Measurements from ENCODE around the gene CPA5.

The CPA5 gene

DNA sequence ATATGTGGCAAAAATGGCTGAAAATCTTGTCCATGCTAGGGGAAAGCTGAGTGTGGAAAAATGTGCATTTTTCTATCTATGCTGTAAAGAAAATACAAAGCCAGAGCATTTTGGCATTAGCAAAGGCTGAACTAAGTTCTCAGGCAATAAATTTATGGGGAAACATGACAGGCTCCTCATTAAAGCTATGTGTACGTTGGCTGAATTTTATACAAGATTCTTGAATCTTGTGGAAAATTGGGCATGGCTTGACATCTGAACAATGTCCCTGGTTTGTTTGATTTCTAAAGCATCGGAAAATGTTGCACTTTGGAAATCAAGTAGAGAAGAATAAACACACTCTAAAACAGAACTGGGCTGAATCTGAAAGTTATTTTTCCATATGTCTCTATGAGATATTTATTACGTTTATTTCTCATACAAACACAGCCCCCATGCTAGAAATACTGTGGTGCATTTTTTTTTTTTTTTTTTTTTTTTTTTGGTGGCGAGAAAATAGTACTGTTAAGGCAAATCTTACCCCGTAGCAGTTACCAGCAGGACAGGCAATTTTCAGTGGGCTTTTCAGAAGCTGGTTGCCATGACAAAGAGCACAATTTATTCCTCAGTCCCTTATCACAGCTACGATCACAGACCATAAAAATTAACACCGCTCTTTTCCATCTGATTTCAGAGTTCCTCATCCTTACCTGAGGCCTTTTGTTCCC is 52.6 kb downstream of the CPA5 start:
- DNase-seq (ENCODE audit: low read depth in 2 of 2) = no peak

DNA sequence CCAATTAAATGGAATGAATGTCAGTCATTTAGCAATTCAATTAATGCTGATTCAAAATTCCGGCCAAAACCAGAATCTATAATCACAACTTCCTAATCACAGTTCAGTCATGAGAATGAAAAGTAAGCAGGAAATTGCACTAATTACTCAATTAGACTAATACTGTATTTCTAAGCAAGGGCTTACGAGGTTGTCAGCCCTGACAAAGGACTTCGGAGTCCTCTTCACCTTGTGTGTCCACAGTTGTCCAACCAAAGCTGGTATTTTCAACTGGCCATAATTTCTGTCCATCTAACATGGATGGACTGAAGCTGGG is 53.1 kb downstream of the CPA5 start:
- no peak for DNase-seq (ENCODE audit: low read depth in 2 of 2)

DNA sequence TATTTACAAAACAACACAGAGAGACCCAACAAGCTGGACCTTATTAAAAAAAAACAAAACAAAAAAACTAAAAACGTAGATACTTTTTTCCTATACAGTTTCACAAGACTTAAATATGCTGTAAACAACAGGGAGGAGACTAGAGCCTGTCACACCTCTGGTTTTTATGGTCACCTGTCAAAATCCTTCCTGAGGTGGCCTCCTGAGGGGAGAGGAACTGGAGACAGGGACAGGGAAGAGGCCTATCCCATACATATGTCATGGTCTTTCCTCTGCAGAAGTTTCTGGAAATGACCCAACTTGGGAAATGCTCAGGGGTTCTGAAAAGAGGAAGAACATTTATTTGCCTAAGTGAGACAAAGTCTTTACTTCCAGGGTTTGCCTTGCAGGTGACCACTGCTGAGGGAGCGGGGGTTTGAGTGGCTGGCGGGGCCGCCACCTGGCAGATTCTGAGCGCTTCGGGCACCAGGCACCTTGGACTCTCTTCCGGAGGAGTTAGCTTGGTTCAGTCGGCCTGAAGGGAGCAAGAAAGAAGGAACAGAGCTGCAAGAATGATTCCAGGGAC is 54.0 kb downstream of the CPA5 start:
- no peak for DNase-seq (ENCODE audit: low read depth in 2 of 2)

DNA sequence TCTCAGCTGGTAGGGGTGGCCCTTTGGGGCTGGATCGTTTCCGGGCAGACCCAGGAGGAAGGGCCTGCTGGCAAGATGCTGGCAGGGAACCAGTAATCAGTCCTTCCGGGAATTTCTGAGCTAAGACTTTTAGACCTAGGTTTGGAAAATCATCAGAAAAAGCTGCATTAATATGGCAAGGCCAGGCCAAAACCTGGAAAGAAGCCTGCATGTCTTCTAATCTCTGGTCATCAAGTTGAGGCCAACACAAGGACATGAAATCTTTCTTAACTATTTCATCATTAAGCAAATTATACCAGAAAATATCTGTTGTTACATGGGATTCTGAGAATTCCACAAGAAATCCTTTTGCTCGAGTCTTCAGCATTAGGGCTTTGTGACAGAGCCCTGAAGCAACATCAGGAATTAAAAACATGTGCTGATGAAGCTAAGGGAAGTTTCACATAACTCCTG is 55.5 kb downstream of the CPA5 start:
- DNase-seq (ENCODE audit: low read depth in 2 of 2) = no peak

DNA sequence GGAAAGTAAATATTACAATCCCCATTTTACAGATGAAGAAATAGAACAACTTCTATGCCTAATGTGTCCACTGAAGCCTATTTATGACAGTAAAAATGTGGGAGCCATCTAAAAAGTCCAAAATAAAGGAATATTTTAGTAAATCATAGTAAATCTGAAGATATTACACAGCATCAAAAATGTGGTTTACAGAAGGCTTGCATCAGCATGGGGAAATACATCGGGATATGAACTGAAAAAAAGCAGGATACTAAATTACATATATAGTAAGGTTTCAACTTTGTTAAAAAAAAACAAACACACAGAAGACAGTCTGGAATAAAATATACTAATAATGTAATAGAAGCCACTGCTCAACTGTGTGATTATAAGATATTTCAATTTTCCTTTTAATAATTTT is 56.5 kb downstream of the CPA5 start:
- DNase-seq (ENCODE audit: low read depth in 2 of 2) = no peak

DNA sequence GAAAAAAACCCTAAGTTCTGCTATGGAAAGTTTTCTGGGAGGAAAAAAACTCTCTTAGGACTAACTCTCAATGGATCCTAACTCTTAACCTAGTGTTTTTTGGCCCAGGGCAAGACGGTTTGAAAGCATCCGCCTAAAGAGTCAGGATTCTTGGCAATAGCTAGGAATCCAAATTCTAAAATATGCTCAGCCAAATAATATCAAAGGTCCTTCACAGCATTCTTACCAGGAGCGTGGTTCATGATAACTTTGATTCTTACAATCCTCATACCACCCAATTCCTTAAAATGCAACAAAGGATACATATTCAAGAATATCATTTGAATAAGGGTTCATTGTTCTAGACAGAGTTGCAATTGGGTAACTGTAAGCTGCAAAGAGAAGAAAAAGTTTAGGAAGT is 57.0 kb downstream of the CPA5 start:
- no peak for DNase-seq (ENCODE audit: low read depth in 2 of 2)

DNA sequence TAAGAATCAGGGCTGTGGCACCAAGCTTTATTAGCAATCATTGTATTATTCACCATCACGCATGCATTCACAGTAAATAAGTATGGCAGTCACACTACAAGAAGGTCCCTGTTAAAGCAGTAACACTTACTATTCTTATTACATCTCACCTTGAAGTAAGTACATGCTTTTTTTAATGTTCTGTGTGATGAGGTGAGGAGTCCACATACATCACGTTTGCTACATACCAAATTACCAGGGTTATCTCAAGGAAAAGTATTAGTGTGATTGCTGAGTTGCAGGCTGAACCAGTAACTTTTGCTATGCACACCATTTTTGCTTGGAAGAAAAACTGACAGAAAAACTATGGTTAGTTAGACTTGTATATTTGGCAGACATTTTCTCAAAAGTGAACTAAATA is 60.4 kb downstream of the CPA5 start:
- no peak for DNase-seq (ENCODE audit: low read depth in 2 of 2)

DNA sequence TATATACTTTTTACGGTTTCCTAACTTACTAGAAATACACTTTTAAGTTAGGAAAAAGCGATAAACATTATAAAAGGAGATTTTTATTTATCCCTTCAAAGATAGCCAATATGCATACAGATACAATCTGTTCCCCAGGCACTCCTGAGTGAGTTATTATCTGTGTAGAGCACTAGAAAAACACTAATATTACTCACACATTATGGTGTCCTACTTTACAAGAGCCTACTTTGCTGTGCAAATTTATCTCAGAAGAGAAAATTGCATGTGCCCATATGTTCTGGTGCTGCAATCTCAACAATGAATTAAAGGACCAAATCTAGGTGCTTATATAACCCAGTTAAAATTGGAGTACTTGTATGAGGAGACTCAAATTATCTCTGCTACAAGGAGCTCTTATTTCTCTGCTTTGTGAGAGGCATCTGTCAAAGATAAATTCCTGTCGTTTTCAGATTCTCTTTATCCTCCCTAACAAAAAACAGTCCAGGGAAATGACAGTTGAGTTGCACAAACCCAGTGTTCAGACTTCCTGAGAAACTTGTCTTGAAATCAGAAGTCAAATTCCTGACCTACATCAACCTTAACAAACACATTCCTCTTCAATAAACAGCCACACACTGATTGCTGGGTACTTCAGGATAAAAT is 64.6 kb downstream of the CPA5 start:
- no peak for DNase-seq (ENCODE audit: low read depth in 2 of 2)

DNA sequence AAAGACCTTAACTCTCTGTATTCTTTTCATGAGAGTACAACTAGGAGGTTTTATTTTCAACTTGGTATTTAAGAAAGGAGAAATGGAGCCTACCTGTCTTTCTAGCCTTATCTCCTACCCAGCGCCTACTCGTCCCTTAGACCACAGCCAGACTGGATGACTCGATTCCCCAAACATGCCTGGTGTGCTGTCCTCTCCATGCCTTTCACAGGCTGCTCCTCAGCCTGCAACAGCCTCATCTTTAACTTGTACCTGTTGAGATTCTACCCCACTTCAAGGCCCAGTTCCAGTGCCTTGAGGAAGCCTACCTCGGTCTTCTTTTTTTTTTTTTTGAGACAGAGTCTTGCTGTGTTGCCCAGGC is 65.1 kb downstream of the CPA5 start:
- no peak for DNase-seq (ENCODE audit: low read depth in 2 of 2)

DNA sequence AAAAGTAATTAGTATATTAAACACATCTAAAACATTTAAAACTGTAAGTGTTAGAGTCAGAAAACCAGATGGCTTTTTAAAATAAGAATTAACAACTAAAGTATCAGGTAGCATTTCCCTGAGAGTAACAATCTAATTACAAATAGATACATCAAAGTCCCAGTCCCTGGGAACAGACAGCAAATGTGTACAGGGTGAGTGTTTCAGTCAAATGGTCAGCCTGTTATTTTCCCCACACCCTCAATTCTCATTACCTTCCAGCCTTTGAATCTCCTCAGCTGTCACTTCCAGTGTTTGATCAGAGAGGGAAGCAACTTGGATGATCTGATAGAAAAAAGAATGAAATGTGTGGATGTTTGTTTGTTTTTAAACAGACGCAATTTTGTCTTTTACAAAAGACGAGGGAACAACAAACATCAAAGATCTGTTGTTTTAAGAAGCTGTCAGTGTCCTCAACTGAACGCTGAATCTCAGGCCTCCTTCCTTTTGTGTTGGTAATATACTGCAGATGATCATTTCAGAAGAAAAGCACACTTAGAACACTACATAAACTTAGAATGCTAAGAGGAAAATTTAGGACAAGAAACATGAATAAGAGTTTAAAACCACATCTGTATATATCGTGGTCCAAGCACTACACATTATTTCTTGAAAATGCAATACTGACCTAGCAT is 66.4 kb downstream of the CPA5 start:
- no peak for DNase-seq (ENCODE audit: low read depth in 2 of 2)

DNA sequence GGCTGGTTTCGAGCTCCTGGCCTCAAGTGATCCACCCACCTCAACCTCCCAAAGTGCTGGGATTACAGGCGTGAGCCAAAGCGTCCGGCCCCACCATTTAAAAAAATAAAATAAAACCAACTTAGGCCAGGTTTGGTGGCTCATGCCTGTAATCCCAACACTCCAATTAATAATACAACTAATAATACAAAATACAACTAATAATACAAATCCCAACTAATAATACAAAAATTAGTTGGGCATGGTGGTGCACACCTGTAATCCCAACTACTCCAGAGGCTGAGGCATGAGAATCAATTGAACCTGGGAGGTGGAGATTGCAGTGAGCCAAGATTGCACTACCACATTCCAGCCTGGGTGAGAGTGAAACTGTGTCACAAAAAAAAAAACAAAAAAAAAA is 68.6 kb downstream of the CPA5 start:
- DNase-seq (ENCODE audit: low read depth in 2 of 2) = no peak

DNA sequence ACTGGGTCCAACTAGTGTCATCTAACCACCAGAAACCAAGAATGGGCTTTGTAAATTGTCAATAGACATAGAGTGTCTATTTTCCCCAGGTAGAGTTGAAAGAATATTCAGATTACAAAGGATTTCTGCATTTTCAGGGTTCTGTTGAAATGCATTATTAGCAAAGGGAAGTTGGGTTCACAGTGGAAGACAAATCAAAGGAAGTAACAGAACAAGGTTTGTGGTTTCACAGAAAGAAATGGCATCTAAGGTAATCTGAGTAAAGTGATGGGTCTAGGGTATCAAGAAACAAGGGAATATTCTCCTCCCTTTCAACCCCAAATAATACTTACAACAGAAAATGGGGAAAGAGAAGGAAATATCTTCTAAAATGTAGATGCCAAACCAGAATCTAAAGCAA is 70.4 kb downstream of the CPA5 start:
- DNase-seq (ENCODE audit: low read depth in 2 of 2) = no peak

DNA sequence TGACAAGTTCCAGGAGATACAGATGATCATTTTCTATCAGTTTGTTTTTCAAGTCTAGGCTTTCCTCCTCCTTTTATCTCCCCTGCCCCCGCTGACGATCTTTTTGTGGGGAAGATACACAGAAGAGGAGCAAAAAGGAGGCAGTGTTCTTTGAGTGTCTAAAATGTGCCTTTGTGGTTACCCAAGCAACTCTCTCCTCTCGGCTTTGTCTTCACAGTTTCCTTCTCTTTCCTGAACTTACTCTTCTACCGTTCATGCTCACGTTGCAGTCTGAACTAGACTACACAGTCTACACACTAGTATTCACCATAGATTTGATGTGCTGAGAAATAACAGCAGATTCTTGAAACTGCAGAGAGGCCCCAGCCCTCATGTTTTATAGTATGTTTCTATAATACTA is 72.6 kb downstream of the CPA5 start:
- DNase-seq (ENCODE audit: low read depth in 2 of 2) = no peak

DNA sequence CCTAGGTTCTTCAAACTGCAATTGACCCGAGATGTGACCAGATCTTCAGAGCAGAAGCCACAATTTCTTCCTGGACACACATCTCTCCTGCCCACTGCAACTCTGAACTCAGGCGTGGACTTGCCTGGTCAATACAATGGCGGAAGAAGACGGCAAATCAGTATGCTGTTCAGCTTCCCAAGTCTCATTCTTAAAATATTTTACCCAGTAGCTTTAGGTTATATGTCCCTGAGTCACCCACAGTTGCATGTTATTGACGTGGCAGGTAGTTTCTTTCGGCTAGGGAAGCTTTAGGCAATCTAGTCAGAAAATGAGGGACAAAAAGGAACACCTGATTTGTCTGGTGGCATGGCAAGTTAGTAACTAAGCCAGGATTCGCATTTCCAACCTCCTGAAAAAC is 73.7 kb downstream of the CPA5 start:
- no peak for DNase-seq (ENCODE audit: low read depth in 2 of 2)

All from stimulated activated CD4-positive, alpha-beta T cell treated with anti-CD3 and anti-CD28 coated beads, Interleukin-4, amount 100 ng/mL, for 48 hours (primary cell).